ENCODE measurements around the gene MYLK. TPM values are rescaled to one million over a fixed set of nuclear protein-coding genes. Genes with fewer than 3 reads are reported as not detected.

Gene MYLK
- total and polyA plus RNA-seq, 4 donors = 17.1 to 158 (median 41.9) TPM

GRCh38 chr3:123586131-123586530 lies 298.0 kb downstream of the MYLK start:
- H3K27ac ChIP-seq (ENCODE audit: low read depth in 1 of 2, low read length in 2 of 2) = peak overlapping the region in 1 of 2 donors; percentile 98
- H3K36me3 ChIP-seq (ENCODE audit: control insufficient read depth in 4 of 4, insufficient read depth in 3 of 4, low read depth in 1 of 4, low read length in 3 of 4) = peaks cover 2 to 7% (median 3%) of the 10 kb centered on the region in 4 donors
- WGBS = 3% methylated on average over 10 of the region's 10 CpGs
- DNase-seq (ENCODE audit: low spot score) = peak; percentile 54
- H3K27me3 ChIP-seq (ENCODE audit: control insufficient read depth in 4 of 4, insufficient read depth in 4 of 4, low read length in 3 of 4) = no peaks in the 10 kb centered on the region
- H3K9me3 ChIP-seq (ENCODE audit: control insufficient read depth in 4 of 4, low read length in 3 of 4) = peaks cover 0 to 5% (median 3%) of the 10 kb centered on the region in 4 donors
- peak overlapping the region; percentile 92 to 97 (median 97) for H3K4me3 ChIP-seq (ENCODE audit: low read depth in 1 of 3, low read length in 3 of 3)
- peak overlapping the region; percentile 68 to 93 for H3K9ac ChIP-seq (ENCODE audit: low read depth in 1 of 2, low read length in 2 of 2)
- TF ChIP-seq NR2F2 (IDR thresholded peaks at IDR 0.05) (no peak), RXRA (IDR thresholded peaks at IDR 0.05) (peak in 1 of 2 donors; percentile 7), REST (IDR thresholded peaks at IDR 0.05) (peak; percentile 16), CTCF (IDR thresholded peaks at IDR 0.05; ENCODE audit: low read depth, low read length, missing input control) (no peak), TAF1 (conservative IDR thresholded peaks at IDR 0.05) (no peak), RAD21 (IDR thresholded peaks at IDR 0.05) (peak in 1 of 2 donors; percentile 6), FOXA2 (IDR thresholded peaks at IDR 0.05) (no peak)
- H3K4me1 ChIP-seq (ENCODE audit: control insufficient read depth in 4 of 4, insufficient read depth in 4 of 4, low read length in 3 of 4) = peaks cover 4 to 33% (median 30%) of the 10 kb centered on the region in 4 donors

GRCh38 chr3:123584988-123585937 lies 298.9 kb downstream of the MYLK start, which contains the start of gene HACD2:
HACD2 (minus strand) TSS chr3:123585053; CDS start chr3:123585027, 26 bp downstream.
- peaks cover 4 to 33% (median 30%) of the 10 kb centered on the region in 4 donors for H3K4me1 ChIP-seq (ENCODE audit: control insufficient read depth in 4 of 4, insufficient read depth in 4 of 4, low read length in 3 of 4)
- H3K27ac ChIP-seq (ENCODE audit: low read depth in 1 of 2, low read length in 2 of 2) = peak within 1 kb of the TSS; percentile 98 to 99
- WGBS = under 1% methylated on average over 54 of the region's 54 CpGs
- no peaks in the 10 kb centered on the region for H3K9me3 ChIP-seq (ENCODE audit: control insufficient read depth in 4 of 4, low read length in 3 of 4)
- peak; percentile 95 for DNase-seq (ENCODE audit: low spot score)
- H3K36me3 ChIP-seq (ENCODE audit: control insufficient read depth in 4 of 4, insufficient read depth in 3 of 4, low read depth in 1 of 4, low read length in 3 of 4) = peaks cover 5 to 11% (median 8%) of the 10 kb centered on the region in 4 donors
- H3K4me3 ChIP-seq (ENCODE audit: low read depth in 1 of 3, low read length in 3 of 3) = peak within 1 kb of the TSS; percentile 92 to 97 (median 97)
- H3K27me3 ChIP-seq (ENCODE audit: control insufficient read depth in 4 of 4, insufficient read depth in 4 of 4, low read length in 3 of 4) = no peaks in the 10 kb centered on the region
- peak within 1 kb of the TSS; percentile 68 to 93 for H3K9ac ChIP-seq (ENCODE audit: low read depth in 1 of 2, low read length in 2 of 2)
- TF ChIP-seq YY1 (IDR thresholded peaks at IDR 0.05) (peak; percentile 100), ATF3 (IDR thresholded peaks at IDR 0.05) (peak; percentile 67), NR2F2 (IDR thresholded peaks at IDR 0.05) (peak; percentile 62), HNF4A (conservative IDR thresholded peaks at IDR 0.05) (peak; percentile 66 to 82), HNF4G (IDR thresholded peaks at IDR 0.05) (peak; percentile 55), ZBTB33 (IDR thresholded peaks at IDR 0.05) (peak; percentile 42), EGR1 (IDR thresholded peaks at IDR 0.05; ENCODE audit: low read depth in 2 of 2) (peak in 1 of 2 donors; percentile 67), FOXA2 (IDR thresholded peaks at IDR 0.05) (no peak), SP1 (IDR thresholded peaks at IDR 0.05) (peak; percentile 76), MAX (IDR thresholded peaks at IDR 0.05) (peak; percentile 55), TAF1 (conservative IDR thresholded peaks at IDR 0.05) (peak; percentile 59), REST (IDR thresholded peaks at IDR 0.05) (peak; percentile 62), FOXA1 (IDR thresholded peaks at IDR 0.05) (peak; percentile 24), RXRA (IDR thresholded peaks at IDR 0.05) (peak; percentile 55 to 64), GABPA (IDR thresholded peaks at IDR 0.05 in 1 of 2, conservative IDR thresholded peaks at IDR 0.05 in 1 of 2) (peak in 1 of 2 donors; percentile 44)

All from liver (tissue), 9 donors.